Activated naive CD8-positive, alpha-beta T cell (primary cell): Measurements from ENCODE around the gene TTC7B.

ENCODE experiments used
- H3K27ac Mint-ChIP-seq: one replicate; pipeline ENCODE4 v1.8.0; 2021; ENCODE audit warnings: mixed read lengths
- H3K27me3 Mint-ChIP-seq: one replicate; pipeline ENCODE4 v1.8.0; 2021; ENCODE audit warnings: mixed read lengths
- H3K36me3 Mint-ChIP-seq: one replicate; pipeline ENCODE4 v1.8.0; 2021; ENCODE audit warnings: mixed read lengths
- H3K4me1 Mint-ChIP-seq: one replicate; pipeline ENCODE4 v1.8.0; 2021; ENCODE audit warnings: low read depth, mixed read lengths
- H3K4me3 Mint-ChIP-seq: one replicate; pipeline ENCODE4 v1.8.0; 2021; ENCODE audit warnings: mild to moderate bottlenecking, mixed read lengths
- H3K9me3 Mint-ChIP-seq: one replicate; pipeline ENCODE4 v1.8.0; 2021; ENCODE audit warnings: low read depth, mixed read lengths

The TTC7B gene

GRCh38 chr14:90756755-90757345 lies 59.4 kb downstream of the TTC7B start:
- Mint-ChIP-seq H3K4me3 (peak overlapping the region; percentile 83), H3K27ac (peak overlapping the region; percentile 41), H3K4me1 (peaks cover 21% of the 10 kb centered on the region), H3K36me3 (no peaks in the 10 kb centered on the region), H3K9me3 (no peaks in the 10 kb centered on the region), H3K27me3 (no peaks in the 10 kb centered on the region)

DNA sequence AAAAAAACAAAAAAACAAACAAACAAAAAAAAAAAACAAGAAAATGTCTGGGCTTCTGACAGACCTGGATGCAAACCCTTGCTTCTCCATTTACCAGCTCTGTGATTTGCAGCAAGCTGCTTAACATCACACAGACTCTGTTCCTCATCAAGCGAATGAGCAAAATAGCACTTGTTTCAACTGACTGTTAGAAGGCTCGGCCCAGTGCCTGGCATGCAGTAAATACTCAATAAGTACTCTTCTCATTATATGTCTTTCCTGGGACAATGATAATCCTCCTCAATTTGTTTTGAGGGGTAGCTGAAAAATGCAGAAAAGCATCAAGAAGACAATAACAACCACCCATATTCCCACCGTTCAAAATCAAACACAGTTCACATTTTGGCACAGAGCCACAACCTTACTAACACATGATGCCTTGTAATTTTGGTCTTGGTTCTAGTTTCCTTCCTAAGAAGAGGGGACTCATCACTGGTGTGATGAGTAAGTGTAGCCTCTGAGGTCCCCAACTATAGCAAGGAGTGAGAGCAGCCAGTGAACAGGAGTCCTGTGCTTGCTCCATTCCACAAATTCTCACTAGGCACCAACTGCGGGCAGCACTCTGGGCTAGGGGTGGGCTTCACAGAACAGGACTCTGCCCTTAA lies 60.4 kb downstream of the TTC7B start:
- no peaks in the 10 kb centered on the region for H3K36me3 Mint-ChIP-seq
- no peaks in the 10 kb centered on the region for H3K27me3 Mint-ChIP-seq
- H3K9me3 Mint-ChIP-seq: no peaks in the 10 kb centered on the region
- H3K4me1 Mint-ChIP-seq: peaks cover 21% of the 10 kb centered on the region
- no peak overlapping the region for H3K27ac Mint-ChIP-seq
- no peak overlapping the region for H3K4me3 Mint-ChIP-seq

- Mint-ChIP-seq H3K27ac (no peak overlapping the region), H3K9me3 (peaks cover 4% of the 10 kb centered on the region), H3K4me1 (peaks cover 13% of the 10 kb centered on the region), H3K4me3 (no peak overlapping the region), H3K36me3 (peaks cover 3% of the 10 kb centered on the region), H3K27me3 (no peaks in the 10 kb centered on the region)
These were observed 62.7 kb downstream of the TTC7B start for GRCh38 chr14:90753456-90754005.

DNA sequence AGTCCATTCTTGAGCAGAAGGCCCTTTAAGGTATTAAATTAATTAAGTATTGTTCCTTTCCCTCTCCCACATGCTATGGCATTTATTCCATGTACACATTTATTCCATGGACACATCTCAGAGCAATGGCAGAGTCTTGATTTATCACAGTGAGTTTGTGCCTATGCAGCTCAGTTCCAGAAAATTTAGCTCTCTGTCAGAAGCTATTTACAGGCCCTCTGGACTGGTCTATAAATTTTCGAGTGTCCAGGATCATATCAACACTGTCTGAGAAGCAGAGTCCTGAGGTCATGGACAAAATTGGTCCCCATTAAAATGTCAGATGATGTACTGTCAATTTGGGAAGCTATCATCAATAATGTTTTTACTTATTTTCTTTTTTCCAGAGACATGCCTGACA lies 65.5 kb downstream of the TTC7B start:
- peaks cover 4% of the 10 kb centered on the region for H3K9me3 Mint-ChIP-seq
- H3K4me1 Mint-ChIP-seq: no peaks in the 10 kb centered on the region
- H3K27me3 Mint-ChIP-seq: no peaks in the 10 kb centered on the region
- no peak overlapping the region for H3K27ac Mint-ChIP-seq
- H3K36me3 Mint-ChIP-seq: peaks cover 3% of the 10 kb centered on the region
- no peak overlapping the region for H3K4me3 Mint-ChIP-seq

- Mint-ChIP-seq H3K9me3 (peaks cover 4% of the 10 kb centered on the region), H3K4me3 (no peak overlapping the region), H3K4me1 (no peaks in the 10 kb centered on the region), H3K27ac (no peak overlapping the region), H3K27me3 (no peaks in the 10 kb centered on the region), H3K36me3 (peaks cover 3% of the 10 kb centered on the region)
These were observed 66.0 kb downstream of the TTC7B start for GRCh38 chr14:90750191-90750590.

GRCh38 chr14:90747909-90748308 lies 68.3 kb downstream of the TTC7B start:
- no peaks in the 10 kb centered on the region for H3K4me1 Mint-ChIP-seq
- no peak overlapping the region for H3K4me3 Mint-ChIP-seq
- peaks cover 3% of the 10 kb centered on the region for H3K36me3 Mint-ChIP-seq
- no peaks in the 10 kb centered on the region for H3K27me3 Mint-ChIP-seq
- H3K9me3 Mint-ChIP-seq: peaks cover 4% of the 10 kb centered on the region
- no peak overlapping the region for H3K27ac Mint-ChIP-seq

DNA sequence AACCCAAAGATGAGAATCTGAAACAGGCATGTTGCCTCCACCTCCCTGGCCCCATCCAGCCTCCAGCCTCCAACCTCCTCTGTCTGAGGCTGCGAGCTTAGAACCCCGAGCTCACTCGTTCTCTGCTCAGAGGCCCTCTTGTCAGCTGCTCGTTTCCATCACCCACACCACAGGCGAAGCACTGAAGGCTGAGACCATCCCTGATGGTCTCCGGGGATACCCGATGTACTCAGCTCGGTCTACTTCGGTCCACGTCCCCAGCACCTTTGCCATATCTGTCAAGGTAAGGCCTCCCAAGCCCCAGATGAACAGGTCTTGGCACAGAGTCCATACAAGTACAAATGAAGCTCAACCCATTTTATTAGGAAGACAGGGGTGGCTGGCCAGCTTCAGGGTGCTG lies 72.4 kb downstream of the TTC7B start:
- Mint-ChIP-seq H3K4me1 (no peaks in the 10 kb centered on the region), H3K9me3 (no peaks in the 10 kb centered on the region), H3K36me3 (peaks cover 3% of the 10 kb centered on the region), H3K27me3 (no peaks in the 10 kb centered on the region), H3K4me3 (no peak overlapping the region), H3K27ac (no peak overlapping the region)

GRCh38 chr14:90743425-90743824 lies 72.8 kb downstream of the TTC7B start:
- no peak overlapping the region for H3K4me3 Mint-ChIP-seq
- no peaks in the 10 kb centered on the region for H3K27me3 Mint-ChIP-seq
- no peaks in the 10 kb centered on the region for H3K9me3 Mint-ChIP-seq
- no peaks in the 10 kb centered on the region for H3K36me3 Mint-ChIP-seq
- no peaks in the 10 kb centered on the region for H3K4me1 Mint-ChIP-seq
- no peak overlapping the region for H3K27ac Mint-ChIP-seq

DNA sequence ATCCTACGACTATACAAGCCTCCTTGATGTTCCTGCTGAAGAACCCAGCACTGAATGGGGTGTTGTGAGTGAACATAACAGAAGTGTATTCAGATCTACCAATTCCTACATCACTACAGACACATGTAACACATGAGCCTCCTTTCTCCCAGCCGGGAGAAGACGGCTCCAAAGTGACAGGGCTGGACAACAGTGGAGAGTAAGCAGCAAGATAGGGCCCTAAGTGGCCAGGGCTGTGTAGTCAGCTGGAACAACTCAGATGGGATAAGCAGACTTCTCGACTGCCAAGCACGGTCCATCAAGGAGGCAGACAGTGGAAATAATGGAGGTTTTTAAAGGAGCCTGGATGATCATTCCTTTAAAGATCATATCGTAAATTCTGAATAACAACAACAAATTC lies 73.5 kb downstream of the TTC7B start:
- Mint-ChIP-seq H3K4me1 (no peaks in the 10 kb centered on the region), H3K27me3 (no peaks in the 10 kb centered on the region), H3K4me3 (no peak overlapping the region), H3K36me3 (no peaks in the 10 kb centered on the region), H3K9me3 (no peaks in the 10 kb centered on the region), H3K27ac (no peak overlapping the region)

DNA sequence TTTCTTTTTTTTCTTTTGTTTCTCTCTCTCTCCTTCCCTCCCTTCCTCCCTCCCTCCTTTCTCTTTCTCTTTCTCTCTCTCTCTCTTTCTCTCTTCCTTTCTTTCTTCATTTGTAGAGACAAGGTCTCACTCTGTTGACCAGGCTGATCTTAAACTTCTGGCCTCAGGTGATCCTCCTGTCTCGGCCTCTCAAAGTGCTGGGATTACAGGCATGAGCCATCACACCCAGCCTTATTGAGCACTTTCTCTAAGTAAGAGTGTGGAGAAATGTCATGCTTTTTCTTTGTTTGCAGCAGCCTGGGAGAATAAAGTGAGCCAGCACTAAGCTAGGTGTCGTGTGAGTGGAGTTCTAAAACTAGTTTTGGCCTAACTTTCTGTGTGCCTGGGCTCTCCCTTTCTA lies 74.0 kb downstream of the TTC7B start:
- Mint-ChIP-seq H3K9me3 (no peaks in the 10 kb centered on the region), H3K27me3 (no peaks in the 10 kb centered on the region), H3K27ac (no peak overlapping the region), H3K36me3 (no peaks in the 10 kb centered on the region), H3K4me3 (no peak overlapping the region), H3K4me1 (no peaks in the 10 kb centered on the region)

DNA sequence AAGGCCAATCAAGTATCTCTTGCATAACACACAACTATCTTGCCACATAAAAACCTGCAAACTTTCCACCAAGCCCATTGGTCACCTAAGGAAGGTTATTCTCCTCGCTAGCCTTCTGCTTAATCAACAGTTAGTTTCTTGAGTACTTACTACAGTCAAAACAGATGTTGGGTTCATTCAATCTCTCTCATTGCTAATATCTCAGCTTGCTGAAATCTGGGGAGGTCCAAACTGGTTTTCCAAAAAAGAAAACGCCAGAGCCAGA lies 74.6 kb downstream of the TTC7B start:
- Mint-ChIP-seq H3K36me3 (no peaks in the 10 kb centered on the region), H3K4me3 (no peak overlapping the region), H3K27me3 (no peaks in the 10 kb centered on the region), H3K9me3 (no peaks in the 10 kb centered on the region), H3K27ac (no peak overlapping the region), H3K4me1 (no peaks in the 10 kb centered on the region)

DNA sequence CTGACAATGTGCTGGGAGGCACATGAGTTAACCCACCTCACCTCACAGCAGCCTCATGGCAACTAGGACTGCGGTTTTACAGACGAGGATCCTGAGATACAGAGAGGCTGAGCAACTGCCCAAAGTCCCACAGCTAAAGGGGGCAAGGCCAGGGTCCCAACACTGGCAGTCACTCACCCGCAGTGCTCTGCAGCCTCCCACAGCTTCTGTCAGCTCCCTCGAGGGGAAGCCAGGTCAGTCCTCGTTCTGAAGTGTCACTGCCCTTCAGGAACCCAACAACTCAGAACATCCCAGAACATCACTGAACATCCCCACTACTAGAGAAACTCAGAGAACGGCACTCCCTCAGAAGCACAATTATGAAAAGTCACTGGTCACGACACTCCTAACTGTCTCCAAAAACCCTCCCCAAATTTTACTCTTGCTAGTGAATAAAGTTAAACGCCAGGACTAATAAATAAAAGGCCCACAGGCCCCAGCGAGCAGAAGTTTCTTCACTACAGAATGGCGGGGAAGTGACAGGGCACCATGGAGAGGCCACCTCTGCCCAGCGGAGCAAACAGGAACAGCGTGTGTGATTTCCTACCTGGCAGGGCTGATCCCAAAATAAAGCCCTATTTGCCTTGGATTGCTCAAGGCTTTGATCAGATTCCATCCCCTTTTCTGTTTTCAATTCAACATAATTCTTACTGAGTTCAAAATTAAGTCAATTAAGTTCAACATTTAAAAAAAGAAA lies 75.1 kb downstream of the TTC7B start:
- Mint-ChIP-seq H3K4me3 (no peak overlapping the region), H3K4me1 (no peaks in the 10 kb centered on the region), H3K27me3 (no peaks in the 10 kb centered on the region), H3K27ac (no peak overlapping the region), H3K36me3 (no peaks in the 10 kb centered on the region), H3K9me3 (no peaks in the 10 kb centered on the region)

DNA sequence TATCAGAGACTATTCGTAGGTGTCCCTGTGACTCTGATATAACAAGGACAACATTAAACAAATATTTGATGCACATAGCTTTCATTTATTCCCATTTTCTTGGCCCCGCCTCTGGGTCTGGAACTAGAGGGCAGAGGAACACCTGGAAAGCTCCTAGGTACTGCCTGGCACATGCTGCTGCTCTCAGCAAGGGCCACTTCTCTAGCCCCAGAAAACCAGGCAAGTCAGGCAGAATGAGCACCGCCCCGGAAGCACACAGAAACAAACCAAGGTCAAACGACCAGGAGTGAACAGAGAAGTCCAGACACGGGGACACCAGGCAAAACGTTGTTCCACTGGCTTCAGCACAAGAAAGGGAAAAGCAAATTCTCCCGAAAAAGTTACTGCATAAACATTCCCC lies 76.1 kb downstream of the TTC7B start:
- no peaks in the 10 kb centered on the region for H3K27me3 Mint-ChIP-seq
- no peaks in the 10 kb centered on the region for H3K9me3 Mint-ChIP-seq

GRCh38 chr14:90739318-90740068 lies 76.7 kb downstream of the TTC7B start:
- H3K36me3 Mint-ChIP-seq: no peaks in the 10 kb centered on the region
- H3K27me3 Mint-ChIP-seq: no peaks in the 10 kb centered on the region
- H3K4me1 Mint-ChIP-seq: no peaks in the 10 kb centered on the region
- H3K4me3 Mint-ChIP-seq: no peak overlapping the region
- no peaks in the 10 kb centered on the region for H3K9me3 Mint-ChIP-seq
- H3K27ac Mint-ChIP-seq: no peak overlapping the region

More for the DNA sequence above, 76.1 kb downstream of the TTC7B start:
- Mint-ChIP-seq H3K36me3 (no peaks in the 10 kb centered on the region), H3K27ac (no peak overlapping the region), H3K4me3 (no peak overlapping the region), H3K4me1 (no peaks in the 10 kb centered on the region)
